Hepatic stellate cell (primary cell): ENCODE measurements around the gene MMP24OS.

Experiments used
- DNase-seq: peaks from one replicate; pipeline ENCODE4 v3.0.0; 2011; ENCODE audit warnings: low spot score

MMP24OS gene

DNA sequence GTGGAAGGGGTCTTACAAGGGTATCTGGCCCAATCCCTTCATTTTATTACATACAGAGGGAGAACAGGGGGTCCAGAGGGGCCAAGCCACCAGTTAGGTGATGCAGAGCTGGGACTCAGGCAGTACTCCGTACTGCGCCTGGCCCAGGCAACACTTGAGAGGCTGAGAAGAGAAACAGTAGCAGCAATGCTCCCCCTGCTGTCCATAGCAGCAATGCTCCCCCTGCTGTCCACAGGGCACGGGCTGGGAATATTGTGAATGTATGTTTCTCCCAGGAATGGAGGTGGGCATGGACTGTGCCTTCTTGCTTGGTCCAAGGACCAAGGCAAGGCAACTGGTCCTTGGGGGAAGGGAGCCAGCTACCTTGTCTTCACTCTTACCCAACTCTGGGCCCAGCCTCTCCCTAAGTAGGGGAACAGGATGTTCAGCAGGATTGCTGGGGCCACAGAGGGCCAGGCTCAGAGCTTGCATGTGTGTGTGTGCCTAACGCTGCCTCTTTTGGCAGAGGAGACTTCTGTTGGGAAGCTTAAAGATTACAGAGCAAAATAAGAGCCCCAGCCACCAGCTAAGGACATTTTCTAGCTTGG is 29.1 kb upstream of the MMP24OS start:
- peak; percentile 53 for DNase-seq

DNA sequence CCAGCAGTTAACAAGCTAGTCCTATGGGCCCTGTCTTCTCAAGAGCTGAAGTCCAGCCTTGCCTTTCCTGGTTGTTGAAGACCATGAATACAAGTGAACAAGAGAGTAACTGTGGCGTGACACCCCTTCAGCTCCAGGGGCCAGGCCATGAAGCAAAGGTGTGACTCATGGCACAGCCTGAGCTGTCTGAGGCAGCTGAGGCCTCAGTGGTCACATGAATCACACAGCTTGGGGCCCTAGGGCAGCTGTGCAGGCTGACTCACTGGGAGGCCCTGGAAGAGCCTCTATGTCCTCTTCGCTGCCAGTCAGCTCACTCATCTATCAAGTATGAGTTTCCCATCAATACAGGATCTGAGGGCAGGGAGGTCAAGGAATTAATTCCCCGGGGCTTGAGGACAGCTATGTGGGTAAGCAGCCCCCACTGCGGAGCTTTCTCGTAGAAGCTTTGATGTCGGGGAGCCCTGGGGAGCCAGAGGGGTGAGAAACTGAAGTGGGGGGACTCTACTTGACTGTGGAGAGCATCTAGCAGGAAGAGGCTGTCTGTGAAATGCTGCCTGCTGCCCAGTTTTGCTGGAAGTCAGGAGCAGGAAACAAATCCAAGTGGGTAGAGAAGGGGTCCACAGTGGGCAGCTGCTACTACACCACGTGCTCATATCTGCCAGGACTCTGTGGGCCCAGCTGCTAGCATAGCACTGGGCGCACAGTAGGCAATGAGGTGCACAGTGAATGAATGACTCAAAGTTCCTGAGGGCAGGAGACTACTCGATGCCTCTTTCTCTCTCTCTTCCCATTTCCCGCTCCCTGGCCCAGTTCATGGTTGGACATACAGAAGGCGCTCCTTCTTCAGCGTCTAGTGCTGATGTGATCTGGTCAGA is 28.0 kb upstream of the MMP24OS start:
- peak; percentile 96 for DNase-seq

DNA sequence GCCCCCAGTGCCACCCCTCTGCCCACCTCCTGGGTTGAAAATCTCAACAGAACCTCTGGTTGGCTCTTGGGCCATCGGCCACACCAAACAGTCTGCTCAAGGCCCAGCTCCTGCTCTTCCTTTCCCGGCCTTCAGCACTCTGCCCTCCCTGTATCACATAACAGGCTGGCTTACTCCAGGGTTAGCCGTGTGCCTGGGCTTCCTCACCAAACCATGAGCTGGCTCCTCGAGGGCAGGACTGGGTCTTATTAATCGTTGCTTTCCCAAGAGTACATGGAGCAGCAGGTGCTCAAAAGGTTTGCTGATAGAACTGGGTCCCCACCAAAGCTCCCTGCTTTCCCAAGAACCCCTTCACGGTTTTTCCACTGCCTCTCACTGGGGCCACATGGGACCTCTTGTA is 27.0 kb upstream of the MMP24OS start:
- DNase-seq: no peak

DNA sequence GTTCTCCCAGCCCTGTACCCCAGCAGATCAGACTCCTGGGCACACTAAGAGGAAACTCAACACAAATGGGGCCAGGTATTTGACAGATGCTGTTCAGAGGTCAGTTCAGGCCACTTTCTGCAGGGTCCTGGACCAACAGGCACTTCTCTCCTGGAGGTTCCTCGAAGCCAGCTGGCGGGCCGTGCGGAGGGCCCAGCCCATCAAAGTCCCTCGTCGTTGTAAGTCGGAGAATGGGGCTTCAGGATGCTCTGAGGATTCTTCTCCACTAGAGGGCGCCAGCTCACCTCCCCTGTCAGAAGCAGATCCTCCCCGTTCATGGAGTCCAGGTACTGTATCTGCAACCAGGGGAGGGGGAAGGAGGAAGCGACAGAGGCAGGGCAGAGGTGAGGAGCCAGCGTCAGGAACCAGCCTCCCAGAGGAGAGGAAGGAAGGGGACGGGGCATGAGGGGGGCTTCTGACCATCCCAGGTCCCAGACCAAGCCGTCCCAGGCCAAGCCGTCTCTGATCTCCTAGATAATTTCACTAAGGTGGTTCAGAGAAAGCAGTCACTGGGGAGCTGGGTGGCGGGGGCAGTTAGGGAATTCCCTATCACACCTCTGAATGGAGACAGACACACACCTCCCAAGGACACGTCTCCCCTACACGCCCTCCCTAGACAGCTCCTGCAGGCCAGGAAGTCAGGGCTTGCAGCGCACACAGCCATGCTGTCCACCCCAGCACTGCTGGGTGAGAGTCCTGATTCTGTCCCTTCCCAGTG is 26.0 kb upstream of the MMP24OS start:
- peak; percentile 79 for DNase-seq

DNA sequence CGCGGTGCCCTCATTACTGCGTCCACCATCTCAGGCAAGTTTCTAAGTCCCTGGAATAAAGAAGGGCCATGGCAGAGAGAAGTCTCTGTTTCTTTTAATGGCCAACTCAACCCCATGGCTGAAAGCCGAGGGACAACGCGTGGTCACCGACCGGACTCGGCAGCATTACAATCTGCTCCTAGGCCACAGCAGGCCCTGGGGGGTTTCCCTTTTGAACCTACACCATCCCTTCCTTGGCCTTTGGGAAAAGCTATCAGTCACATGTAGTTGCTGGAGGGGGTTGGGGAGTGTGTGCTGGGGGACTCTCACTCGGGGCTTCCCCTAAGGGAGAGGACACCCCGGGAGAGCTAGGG is 25.4 kb upstream of the MMP24OS start:
- no peak for DNase-seq

DNA sequence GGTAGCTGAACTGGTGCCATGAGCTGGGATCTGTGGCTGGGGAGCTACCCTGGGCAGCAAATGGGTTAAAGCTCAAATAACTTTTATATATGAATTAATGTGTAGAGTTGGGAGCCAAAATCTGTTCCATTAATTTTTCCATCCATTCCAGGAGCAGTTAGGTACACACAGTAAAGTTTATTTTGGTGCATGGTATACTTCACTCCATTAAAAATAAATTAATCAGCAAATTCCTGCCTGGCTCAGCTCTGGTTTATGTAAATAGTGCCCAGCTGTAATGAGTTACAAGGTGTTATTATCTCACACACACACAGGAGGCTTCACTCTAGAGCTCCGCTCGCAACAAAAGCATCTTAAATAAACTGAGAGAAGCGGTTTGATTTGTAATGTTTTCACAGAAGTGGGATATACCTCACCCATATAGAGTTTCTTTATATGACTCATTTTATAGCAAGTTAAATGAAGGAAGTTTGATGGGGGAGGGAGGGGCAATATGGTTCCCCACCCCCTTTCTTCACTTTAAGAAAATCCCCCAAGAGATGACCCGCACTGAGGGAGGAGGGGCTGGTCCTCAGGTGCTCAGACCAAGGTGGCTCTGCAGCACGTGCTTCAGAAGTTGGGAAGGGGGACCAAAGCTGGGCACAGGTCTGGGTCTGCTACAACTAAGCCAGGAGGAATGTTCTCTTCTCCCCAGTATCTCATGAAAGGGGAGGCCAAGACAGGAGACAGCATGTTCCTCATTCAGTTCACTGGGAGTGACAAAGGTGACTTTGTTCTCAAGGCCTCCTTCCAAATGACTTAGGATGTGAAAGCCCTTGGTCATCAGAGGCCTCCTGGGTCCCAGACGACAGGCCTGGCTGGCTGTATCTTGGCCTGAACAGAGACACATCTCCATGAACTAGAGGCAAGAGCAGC is 24.8 kb upstream of the MMP24OS start:
- DNase-seq: no peak

DNA sequence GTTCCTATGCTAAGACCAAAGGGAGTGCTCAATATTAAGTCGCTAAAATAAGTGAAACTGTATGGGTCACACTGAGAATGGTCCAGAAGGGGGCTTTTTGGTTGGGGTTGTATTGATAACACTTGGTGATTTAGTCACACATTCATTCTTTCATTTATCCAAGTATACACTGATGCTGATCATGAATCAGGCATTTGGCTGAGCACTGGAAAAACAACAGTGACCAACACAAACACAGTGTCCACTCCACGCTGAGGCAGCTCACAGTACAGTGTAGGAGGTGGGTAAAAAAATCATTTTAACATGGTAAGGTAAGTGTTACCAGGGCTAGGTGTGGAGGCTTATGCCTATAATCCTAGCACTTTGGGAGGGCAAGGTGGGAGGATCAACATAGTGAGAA is 23.5 kb upstream of the MMP24OS start:
- no peak for DNase-seq

DNA sequence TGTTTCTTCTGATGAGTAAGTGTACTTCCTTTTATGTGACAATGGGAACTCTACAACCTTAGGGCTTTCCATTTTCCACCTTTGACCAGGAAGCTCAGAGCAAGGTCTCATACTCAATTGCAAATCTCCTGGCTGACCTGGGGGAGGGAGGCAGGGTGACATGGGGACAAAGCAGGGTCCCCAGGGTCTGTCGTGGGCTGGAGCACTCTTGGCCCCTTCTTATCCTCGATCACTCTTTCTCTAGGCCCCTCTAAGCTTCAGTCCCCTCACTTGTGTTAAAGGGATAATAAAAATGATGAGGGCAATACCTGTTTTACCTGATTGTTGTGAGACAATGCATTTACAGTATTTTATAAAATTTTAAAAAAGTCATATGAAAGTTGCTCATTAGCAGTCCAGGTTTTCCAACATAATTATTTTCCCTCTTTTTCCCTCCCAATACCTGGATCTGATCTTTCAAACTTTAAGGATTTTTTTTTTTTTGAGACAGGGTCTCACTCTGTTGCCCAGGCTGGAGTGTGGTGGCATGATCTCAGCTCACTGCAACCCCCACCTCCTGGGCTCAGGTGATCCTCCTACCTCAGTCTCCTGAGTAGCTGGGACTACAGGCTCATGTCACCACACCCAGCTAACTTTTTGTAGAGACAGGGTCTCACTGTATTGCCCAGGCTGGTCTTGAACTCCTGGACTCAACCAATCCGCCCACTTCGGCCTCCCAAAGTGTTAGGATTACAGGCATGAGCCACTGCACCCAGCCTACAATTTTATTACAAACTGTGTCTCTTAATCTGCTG is 22.7 kb upstream of the MMP24OS start:
- DNase-seq: no peak

DNA sequence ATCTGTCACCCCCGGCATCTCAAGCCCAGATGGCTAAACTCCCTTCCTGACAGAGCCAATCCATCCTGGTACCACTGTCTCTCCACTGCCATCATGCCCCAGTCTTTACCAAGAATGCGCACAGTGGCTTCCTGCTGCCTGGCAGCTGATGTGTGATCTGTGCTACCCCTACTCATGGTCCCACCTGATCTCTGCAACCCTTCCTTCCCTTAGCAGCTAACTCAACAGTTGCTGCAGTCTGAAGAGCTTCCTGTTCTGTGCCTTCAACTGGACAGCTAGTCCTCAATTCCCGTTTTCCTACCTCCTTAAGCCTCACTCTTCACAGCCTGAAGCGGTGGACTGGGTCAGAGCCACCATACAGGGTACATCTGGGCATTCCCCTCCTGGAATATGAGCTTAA is 21.9 kb upstream of the MMP24OS start:
- DNase-seq: no peak

DNA sequence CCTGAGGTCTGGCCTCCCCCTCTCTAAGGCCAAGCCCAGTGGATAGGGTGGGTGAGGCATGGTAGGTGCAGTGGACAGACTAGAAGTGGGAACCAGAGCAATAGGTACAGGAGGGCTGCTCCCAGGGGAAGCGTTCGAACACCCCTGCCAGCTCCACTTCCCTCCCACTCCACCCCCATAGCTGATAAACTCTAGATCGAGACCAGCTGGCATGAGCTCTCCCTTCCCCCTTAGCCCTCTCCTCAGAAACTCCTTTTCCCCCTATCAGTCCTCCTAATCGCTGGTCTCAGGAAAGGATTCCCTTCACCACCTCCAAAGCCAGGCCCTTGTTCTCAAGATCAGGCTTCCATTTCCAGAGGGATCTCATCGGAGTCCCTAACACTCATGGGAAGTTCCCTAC is 20.3 kb upstream of the MMP24OS start:
- no peak for DNase-seq

DNA sequence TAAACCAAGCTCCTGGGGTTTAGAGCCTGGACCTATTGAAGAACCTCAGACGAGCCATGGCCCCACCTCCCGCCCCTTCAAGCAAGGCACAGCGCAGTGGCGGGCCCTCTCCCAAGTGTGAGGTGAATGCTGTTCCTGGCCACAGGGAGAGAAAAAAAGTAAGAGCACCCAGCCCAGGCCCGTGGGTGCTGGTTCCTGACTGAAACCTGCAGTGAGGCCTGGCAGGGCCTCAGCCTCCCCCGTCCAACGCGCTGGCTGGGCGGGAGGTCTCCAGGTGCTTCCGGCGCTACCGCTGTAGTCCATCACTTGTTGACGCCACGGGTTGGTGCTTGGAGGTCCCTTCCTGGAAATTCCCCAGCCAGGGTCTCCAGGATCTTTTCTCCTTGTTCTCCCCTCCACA is 19.8 kb upstream of the MMP24OS start:
- no peak for DNase-seq

DNA sequence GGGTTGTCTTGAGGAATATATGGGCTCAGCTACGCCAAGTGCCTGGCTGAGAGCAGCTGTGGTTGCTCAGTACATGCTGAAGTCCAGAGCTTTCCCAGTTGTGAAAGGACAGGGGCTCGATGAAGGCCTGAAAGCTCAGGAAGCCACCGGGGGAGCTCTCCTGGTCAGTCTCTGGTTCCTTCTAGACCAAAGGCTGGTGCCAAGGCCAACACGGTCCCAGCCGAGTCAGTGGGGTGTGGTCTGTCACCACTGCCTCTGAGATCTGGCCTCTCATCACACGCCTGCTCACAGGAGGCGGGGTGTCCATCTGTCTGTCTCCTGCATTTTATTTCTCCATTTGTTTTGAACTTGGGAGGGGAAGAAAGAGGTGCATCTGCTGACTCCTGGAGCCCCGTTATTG is 19.2 kb upstream of the MMP24OS start:
- no peak for DNase-seq

DNA sequence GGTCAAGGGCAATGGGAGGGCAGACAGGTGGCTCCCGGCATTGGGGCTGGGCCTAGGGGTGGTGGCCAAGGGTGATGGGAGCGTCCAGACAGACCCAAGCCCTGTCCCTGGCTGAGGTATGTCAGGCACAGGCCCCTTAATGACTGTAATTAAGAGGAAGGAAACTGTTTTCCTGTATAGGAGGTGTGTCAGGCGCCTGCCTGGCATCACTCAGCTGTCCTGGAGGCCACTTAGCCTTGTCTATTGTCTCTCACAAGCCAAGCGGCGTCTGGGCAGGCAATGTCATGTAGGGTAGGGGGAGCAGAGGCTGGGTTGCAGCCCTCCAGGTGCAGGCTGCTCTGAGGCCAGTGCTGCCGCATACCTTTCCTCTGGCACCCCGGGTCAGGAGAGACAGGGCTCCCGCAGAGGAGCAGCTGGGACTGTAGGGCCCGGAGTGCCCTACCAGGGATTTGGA is 18.2 kb upstream of the MMP24OS start:
- DNase-seq: no peak

DNA sequence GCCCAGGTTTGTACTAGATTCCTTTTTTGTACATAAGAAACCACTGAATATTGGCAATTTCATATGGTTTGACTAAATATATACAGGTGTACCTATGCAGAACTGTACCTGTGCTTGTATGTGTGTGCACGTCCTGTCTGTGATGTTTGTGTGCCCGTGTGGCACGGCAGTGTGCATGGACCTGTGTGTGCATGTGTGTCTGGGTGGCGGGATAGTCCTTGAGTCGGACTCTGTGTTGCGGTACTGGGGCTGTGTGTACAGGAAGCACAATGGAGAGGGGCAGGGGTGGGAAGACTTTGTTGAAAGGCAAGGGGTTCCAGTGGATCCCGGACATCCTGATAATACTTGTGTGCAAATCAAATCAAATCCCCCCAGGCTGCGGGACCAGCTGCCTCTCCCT is 17.8 kb upstream of the MMP24OS start:
- DNase-seq: no peak

DNA sequence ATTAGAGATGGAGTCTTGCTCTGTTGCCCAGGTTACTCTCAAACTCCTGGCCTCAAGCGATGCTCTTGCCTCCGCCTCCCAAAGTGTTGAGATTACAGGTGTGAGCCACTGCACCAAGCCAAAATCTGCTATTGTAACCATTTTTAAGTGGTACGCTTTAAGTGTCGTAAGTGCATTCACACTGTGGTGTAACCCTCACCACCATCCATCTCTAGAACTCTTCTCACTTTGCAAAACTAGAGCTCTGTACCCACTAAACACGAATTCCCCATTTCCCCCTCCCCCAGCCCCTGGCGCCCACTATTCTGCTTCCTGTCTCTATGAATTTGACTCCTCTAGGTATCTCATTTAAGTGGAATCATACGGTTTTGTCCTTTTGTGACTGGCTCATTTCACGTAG is 17.1 kb upstream of the MMP24OS start:
- no peak for DNase-seq

DNA sequence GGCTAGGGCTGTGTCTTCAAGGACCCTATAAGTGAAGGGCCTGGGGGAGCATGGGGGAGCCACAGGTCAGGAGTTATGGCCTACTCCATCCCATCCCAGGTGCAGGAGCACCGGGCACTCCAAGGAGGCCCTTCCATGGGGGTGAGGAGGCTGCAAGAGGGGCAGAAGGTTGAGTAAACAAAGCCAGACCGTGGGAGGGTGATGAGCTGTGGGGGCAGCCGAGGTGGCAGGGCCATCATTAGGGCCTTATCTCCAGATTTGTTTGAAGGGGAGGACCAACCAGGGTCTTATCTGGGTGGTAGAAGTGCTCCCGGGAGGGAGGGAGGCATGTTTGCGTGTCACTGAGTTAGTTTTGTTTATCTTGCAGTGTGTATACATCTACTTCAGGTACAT is 16.4 kb upstream of the MMP24OS start:
- DNase-seq: no peak

DNA sequence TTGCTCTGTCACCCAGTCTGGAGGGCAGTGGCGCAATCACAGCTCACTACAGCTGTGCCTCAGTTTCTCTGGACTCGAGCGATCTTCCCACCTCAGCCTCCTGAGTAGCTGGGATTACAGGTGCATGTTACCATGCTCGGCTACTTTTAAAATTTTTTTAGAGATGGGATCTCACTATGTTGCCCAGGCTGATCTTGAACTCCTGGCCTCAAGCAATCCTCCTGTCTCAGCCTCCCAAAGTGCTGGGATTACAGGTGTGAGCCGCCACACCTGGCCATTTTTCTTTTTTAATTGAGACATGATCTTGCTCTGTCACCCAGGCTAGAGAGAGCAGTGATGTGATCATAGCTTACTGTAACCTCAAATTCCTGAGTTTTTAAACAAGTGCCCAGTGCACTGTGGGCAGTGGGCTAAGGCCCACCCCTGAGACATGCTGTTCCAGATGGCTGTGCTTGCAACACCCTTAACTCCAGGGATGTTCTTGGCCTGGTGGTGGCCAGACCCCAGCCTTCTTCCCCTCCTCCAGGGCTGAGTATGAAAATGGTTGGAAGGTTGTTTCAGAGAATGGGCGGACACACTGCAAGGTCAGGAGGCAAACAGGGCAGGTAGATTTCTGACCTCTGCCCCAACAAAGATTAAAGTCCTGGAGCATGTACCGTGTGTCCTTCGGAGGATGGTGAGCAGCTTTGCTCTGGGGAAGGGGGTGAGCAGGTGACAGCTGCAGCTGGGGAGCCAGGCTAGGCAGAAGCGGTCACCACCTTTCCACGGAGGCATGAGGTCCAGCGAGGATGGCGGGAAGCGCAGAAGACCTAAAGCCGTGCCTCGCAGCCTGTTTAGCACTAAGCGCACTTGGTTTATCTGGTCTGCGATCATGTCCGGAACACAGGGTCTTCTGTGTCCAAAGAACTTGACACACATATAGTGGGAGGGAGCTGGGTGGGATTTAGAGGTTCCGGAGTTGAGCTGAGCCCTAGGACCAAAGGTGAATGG is 15.7 kb upstream of the MMP24OS start:
- DNase-seq: no peak

DNA sequence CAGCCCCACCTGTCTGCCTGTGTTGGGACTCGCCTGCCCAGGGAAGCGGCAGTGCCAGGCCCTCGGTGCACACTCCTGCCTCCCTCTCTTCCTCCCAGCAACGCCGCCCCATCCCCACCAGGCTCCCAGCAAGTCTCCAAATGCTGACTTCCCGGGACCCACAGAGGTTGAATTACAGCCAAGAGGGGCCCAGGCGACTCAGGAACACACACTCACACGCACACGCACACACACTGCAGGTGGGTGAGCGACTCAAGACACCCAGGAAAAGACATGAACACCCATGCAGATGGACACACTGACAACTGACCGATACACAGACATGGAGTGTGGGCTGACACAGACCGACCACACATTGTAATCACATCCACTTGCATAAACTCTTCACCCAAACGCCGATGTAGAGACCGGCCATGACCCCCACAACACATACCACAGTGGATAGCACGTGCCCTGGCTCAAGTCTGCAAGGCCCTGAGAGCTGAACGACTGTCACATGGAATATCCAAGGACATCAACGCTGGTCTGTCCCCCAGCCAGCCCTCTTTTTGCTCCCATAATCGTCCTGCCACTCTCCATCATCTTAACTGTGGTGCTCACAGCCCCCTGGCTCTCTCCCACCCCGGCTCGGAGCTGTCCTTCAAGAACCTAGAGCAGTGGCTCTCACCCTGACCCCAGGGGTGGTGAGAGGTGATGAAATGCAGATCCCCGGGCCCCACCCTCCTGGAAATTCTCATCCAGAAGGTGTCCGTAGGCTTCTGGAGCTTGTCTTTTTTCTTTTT is 14.8 kb upstream of the MMP24OS start:
- no peak for DNase-seq
